ENCODE results near the gene TSHZ2.
A peak's percentile ranks its signal among the peaks of the same experiment; 100 is the strongest.

Gene TSHZ2

GRCh38 chr20:53142225-53143127 lies 170.3 kb downstream of the TSHZ2 start:
- DNase-seq, result no peak

- peak; percentile 68 for DNase-seq
These were observed 174.2 kb downstream of the TSHZ2 start for GRCh38 chr20:53146201-53146891.

GRCh38 chr20:53148771-53149147 lies 176.6 kb downstream of the TSHZ2 start:
- no peak for DNase-seq

GRCh38 chr20:53149148-53149889 lies 177.2 kb downstream of the TSHZ2 start:
- no peak for DNase-seq

- DNase-seq, result no peak
These were observed 177.7 kb downstream of the TSHZ2 start for GRCh38 chr20:53149890-53150205.

- no peak for DNase-seq
These were observed 178.4 kb downstream of the TSHZ2 start for GRCh38 chr20:53150532-53150931.

GRCh38 chr20:53152228-53152627 lies 180.1 kb downstream of the TSHZ2 start:
- no peak for DNase-seq

GRCh38 chr20:53154540-53154939 lies 182.4 kb downstream of the TSHZ2 start:
- DNase-seq, result no peak

GRCh38 chr20:53157443-53158408 lies 185.6 kb downstream of the TSHZ2 start:
- DNase-seq, result peak; percentile 28

- DNase-seq, result no peak
These were observed 187.0 kb downstream of the TSHZ2 start for GRCh38 chr20:53159160-53159559.

- DNase-seq, result no peak
These were observed 188.9 kb downstream of the TSHZ2 start for GRCh38 chr20:53161073-53161472.

- no peak for DNase-seq
These were observed 189.3 kb downstream of the TSHZ2 start for GRCh38 chr20:53161473-53161872.

- DNase-seq, result no peak
These were observed 190.2 kb downstream of the TSHZ2 start for GRCh38 chr20:53162251-53162835.

- no peak for DNase-seq
These were observed 191.3 kb downstream of the TSHZ2 start for GRCh38 chr20:53163486-53163885.

GRCh38 chr20:53164072-53164471 lies 191.9 kb downstream of the TSHZ2 start:
- no peak for DNase-seq

- DNase-seq, result no peak
These were observed 193.3 kb downstream of the TSHZ2 start for GRCh38 chr20:53165452-53165851.

GRCh38 chr20:53168491-53168890 lies 196.3 kb downstream of the TSHZ2 start:
- no peak for DNase-seq

GRCh38 chr20:53170196-53170595 lies 198.0 kb downstream of the TSHZ2 start:
- DNase-seq, result no peak

GRCh38 chr20:53171065-53171464 lies 198.9 kb downstream of the TSHZ2 start:
- DNase-seq, result no peak

GRCh38 chr20:53174454-53174853 lies 202.3 kb downstream of the TSHZ2 start:
- DNase-seq, result no peak

- DNase-seq, result no peak
These were observed 203.1 kb downstream of the TSHZ2 start for GRCh38 chr20:53175135-53175780.

GRCh38 chr20:53176134-53176533 lies 204.0 kb downstream of the TSHZ2 start:
- DNase-seq, result no peak

All from activated naive CD4-positive, alpha-beta T cell treated with anti-CD3 and anti-CD28 coated beads, Interleukin-2, amount 50 U/mL, for 16 hours (primary cell).